Measurements from ENCODE around the gene WFIKKN1.
A peak's percentile ranks its signal among the peaks of the same experiment; 100 is the strongest.

WFIKKN1 gene

DNA sequence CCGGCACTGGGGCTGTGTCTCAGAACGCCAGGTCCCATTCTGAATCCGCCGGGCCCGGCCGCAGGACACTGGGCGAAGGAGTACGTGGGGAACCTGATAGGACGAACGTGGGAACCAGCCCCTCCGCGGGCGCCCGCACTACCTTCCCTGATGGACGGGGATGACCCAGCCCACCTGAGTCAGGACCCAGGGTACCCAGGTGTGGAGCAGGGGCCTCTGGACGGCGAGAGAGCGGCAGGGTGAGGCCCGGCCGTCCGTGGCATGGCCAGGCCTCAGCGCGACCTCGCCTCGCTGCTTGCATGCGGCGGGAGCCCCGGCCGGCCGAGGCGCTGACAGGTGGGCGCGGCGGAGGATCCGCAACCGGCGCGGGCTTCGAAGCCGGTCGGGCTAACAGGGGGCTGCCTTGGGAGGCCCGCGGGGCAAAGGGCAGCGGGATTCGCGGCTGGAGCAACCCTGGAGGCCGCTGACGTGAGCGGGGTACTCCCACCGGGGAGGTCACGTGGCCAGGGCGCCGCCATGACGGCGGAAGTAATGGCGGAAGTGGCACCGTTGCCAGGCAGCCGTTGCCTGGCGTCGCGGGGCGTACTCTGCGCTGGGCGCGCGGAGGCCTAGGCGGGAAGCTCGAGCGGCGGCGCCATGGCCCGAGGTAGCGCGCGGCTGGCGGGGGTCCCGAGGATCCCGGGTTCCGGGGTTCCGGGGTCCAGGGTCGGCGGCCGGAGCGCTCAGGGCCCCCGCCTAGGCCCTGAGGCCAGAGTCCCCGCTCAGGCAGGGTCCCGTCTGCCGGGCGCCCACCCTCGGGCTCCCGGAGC, 18.2 kb downstream of the WFIKKN1 start, which contains the start of gene WDR90 (continued):
- TF ChIP-seq ZNF707 (tag by site-specific recombination; IDR thresholded peaks at IDR 0.05): no peak
- TF ChIP-seq REPIN1 (tag by site-specific recombination; IDR thresholded peaks at IDR 0.05; ENCODE audit: low read depth): 0 out of 2 replicates have a peak, but pooled peaks have one; percentile 62
- no peak for TF ChIP-seq ZNF23 (tag by site-specific recombination; IDR thresholded peaks at IDR 0.05; ENCODE audit: borderline replicate concordance)
- 0 out of 2 replicates have a peak, but pooled peaks have one; percentile 56 for TF ChIP-seq KLF7 (tag by site-specific recombination; IDR thresholded peaks at IDR 0.05; ENCODE audit: borderline replicate concordance)
- peak; percentile 73; the same call in 1 of the 2 replicates for TF ChIP-seq ZBTB20 (tag by site-specific recombination; IDR thresholded peaks at IDR 0.05)
- peak; percentile 76; the same call in 1 of the 2 replicates for TF ChIP-seq KLF16 (tag by site-specific recombination; IDR thresholded peaks at IDR 0.05)
- peak; percentile 78; the same call in 1 of the 2 replicates for TF ChIP-seq ZNF561 (tag by site-specific recombination; IDR thresholded peaks at IDR 0.05; ENCODE audit: borderline replicate concordance)
- TF ChIP-seq WT1 (tag by site-specific recombination; IDR thresholded peaks at IDR 0.05): peak; percentile 38; the same call in 1 of the 2 replicates
- TF ChIP-seq ZNF600 (tag by site-specific recombination; IDR thresholded peaks at IDR 0.05): peak; percentile 67
- TF ChIP-seq ZNF24 (tag by site-specific recombination; IDR thresholded peaks at IDR 0.05): no peak
- TF ChIP-seq ZNF747 (tag by site-specific recombination; IDR thresholded peaks at IDR 0.05): no peak
- peak; percentile 54 for TF ChIP-seq SCRT2 (tag by site-specific recombination; IDR thresholded peaks at IDR 0.05)
- TF ChIP-seq, protein P1, sequence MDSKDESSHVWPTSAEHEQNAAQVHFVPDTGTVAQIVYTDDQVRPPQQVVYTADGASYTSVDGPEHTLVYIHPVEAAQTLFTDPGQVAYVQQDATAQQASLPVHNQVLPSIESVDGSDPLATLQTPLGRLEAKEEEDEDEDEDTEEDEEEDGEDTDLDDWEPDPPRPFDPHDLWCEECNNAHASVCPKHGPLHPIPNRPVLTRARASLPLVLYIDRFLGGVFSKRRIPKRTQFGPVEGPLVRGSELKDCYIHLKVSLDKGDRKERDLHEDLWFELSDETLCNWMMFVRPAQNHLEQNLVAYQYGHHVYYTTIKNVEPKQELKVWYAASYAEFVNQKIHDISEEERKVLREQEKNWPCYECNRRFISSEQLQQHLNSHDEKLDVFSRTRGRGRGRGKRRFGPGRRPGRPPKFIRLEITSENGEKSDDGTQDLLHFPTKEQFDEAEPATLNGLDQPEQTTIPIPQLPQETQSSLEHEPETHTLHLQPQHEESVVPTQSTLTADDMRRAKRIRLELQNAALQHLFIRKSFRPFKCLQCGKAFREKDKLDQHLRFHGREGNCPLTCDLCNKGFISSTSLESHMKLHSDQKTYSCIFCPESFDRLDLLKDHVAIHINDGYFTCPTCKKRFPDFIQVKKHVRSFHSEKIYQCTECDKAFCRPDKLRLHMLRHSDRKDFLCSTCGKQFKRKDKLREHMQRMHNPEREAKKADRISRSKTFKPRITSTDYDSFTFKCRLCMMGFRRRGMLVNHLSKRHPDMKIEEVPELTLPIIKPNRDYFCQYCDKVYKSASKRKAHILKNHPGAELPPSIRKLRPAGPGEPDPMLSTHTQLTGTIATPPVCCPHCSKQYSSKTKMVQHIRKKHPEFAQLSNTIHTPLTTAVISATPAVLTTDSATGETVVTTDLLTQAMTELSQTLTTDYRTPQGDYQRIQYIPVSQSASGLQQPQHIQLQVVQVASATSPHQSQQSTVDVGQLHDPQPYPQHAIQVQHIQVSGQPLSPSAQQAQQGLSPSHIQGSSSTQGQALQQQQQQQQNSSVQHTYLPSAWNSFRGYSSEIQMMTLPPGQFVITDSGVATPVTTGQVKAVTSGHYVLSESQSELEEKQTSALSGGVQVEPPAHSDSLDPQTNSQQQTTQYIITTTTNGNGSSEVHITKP (tag by site-specific recombination; IDR thresholded peaks at IDR 0.05): no peak
- TF ChIP-seq ZNF341 (tag by site-specific recombination; IDR thresholded peaks at IDR 0.05; ENCODE audit: low read depth): peak; percentile 41; the same call in 1 of the 2 replicates
- TF ChIP-seq ZNF302 (tag by site-specific recombination; IDR thresholded peaks at IDR 0.05; ENCODE audit: low read depth): no peak
- TF ChIP-seq, protein P2, sequence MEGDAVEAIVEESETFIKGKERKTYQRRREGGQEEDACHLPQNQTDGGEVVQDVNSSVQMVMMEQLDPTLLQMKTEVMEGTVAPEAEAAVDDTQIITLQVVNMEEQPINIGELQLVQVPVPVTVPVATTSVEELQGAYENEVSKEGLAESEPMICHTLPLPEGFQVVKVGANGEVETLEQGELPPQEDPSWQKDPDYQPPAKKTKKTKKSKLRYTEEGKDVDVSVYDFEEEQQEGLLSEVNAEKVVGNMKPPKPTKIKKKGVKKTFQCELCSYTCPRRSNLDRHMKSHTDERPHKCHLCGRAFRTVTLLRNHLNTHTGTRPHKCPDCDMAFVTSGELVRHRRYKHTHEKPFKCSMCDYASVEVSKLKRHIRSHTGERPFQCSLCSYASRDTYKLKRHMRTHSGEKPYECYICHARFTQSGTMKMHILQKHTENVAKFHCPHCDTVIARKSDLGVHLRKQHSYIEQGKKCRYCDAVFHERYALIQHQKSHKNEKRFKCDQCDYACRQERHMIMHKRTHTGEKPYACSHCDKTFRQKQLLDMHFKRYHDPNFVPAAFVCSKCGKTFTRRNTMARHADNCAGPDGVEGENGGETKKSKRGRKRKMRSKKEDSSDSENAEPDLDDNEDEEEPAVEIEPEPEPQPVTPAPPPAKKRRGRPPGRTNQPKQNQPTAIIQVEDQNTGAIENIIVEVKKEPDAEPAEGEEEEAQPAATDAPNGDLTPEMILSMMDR (tag by site-specific recombination; IDR thresholded peaks at IDR 0.05): no peak
- no peak for TF ChIP-seq HOXA7 (CRISPR knock-in tag; IDR thresholded peaks at IDR 0.05; ENCODE audit: borderline replicate concordance)
- TF ChIP-seq, protein P3, sequence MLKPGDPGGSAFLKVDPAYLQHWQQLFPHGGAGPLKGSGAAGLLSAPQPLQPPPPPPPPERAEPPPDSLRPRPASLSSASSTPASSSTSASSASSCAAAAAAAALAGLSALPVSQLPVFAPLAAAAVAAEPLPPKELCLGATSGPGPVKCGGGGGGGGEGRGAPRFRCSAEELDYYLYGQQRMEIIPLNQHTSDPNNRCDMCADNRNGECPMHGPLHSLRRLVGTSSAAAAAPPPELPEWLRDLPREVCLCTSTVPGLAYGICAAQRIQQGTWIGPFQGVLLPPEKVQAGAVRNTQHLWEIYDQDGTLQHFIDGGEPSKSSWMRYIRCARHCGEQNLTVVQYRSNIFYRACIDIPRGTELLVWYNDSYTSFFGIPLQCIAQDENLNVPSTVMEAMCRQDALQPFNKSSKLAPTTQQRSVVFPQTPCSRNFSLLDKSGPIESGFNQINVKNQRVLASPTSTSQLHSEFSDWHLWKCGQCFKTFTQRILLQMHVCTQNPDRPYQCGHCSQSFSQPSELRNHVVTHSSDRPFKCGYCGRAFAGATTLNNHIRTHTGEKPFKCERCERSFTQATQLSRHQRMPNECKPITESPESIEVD (tag by site-specific recombination; IDR thresholded peaks at IDR 0.05): no peak
- TF ChIP-seq, protein P4, sequence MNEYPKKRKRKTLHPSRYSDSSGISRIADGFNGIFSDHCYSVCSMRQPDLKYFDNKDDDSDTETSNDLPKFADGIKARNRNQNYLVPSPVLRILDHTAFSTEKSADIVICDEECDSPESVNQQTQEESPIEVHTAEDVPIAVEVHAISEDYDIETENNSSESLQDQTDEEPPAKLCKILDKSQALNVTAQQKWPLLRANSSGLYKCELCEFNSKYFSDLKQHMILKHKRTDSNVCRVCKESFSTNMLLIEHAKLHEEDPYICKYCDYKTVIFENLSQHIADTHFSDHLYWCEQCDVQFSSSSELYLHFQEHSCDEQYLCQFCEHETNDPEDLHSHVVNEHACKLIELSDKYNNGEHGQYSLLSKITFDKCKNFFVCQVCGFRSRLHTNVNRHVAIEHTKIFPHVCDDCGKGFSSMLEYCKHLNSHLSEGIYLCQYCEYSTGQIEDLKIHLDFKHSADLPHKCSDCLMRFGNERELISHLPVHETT (tag by site-specific recombination; IDR thresholded peaks at IDR 0.05): no peak
- no peak for TF ChIP-seq ZNF112 (tag by site-specific recombination; IDR thresholded peaks at IDR 0.05)
- TF ChIP-seq ZNF654 (tag by site-specific recombination; IDR thresholded peaks at IDR 0.05; ENCODE audit: low read depth): no peak
- TF ChIP-seq ZBTB1 (tag by site-specific recombination; IDR thresholded peaks at IDR 0.05): no peak
- TF ChIP-seq, protein P5, sequence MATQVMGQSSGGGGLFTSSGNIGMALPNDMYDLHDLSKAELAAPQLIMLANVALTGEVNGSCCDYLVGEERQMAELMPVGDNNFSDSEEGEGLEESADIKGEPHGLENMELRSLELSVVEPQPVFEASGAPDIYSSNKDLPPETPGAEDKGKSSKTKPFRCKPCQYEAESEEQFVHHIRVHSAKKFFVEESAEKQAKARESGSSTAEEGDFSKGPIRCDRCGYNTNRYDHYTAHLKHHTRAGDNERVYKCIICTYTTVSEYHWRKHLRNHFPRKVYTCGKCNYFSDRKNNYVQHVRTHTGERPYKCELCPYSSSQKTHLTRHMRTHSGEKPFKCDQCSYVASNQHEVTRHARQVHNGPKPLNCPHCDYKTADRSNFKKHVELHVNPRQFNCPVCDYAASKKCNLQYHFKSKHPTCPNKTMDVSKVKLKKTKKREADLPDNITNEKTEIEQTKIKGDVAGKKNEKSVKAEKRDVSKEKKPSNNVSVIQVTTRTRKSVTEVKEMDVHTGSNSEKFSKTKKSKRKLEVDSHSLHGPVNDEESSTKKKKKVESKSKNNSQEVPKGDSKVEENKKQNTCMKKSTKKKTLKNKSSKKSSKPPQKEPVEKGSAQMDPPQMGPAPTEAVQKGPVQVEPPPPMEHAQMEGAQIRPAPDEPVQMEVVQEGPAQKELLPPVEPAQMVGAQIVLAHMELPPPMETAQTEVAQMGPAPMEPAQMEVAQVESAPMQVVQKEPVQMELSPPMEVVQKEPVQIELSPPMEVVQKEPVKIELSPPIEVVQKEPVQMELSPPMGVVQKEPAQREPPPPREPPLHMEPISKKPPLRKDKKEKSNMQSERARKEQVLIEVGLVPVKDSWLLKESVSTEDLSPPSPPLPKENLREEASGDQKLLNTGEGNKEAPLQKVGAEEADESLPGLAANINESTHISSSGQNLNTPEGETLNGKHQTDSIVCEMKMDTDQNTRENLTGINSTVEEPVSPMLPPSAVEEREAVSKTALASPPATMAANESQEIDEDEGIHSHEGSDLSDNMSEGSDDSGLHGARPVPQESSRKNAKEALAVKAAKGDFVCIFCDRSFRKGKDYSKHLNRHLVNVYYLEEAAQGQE (tag by site-specific recombination; IDR thresholded peaks at IDR 0.05): no peak
- TF ChIP-seq ZNF274 (IDR thresholded peaks at IDR 0.05; ENCODE audit: low read length): no peak
- no peak for TF ChIP-seq ZNF274 (tag by site-specific recombination; IDR thresholded peaks at IDR 0.05; ENCODE audit: borderline replicate concordance)
- TF ChIP-seq HOXD13 (CRISPR knock-in tag; IDR thresholded peaks at IDR 0.05; ENCODE audit: borderline replicate concordance): no peak

All from HEK293 (cell line).